Pancreas (tissue), 10 donors: ENCODE results near the gene SEC23B. TPM values are rescaled to one million over a fixed set of nuclear protein-coding genes. Genes with fewer than 3 reads are reported as not detected.

ENCODE experiments used
- ATAC-seq, 4 donors: fragments of 200-7000 bp; cut with Tn5 transposase; one replicate each; pipeline versions ENCODE4 v1.8.0 to v1.9.1; 2020; ENCODE audit warnings: mild to moderate bottlenecking in 4 of 4, moderate library complexity in 4 of 4
- DNase-seq, 6 donors: peaks; one replicate each; pipeline ENCODE4 v3.0.0-alpha.2; 2020
- FAIRE-seq: peaks from 2 replicates; lab custom pipeline; 2012; peaks lifted over from hg19 to GRCh38; lab: Jason Lieb, UNC
- H3K27ac ChIP-seq, 4 donors: fragments of 200-600 bp; sonication (generic); 1 replicate in 3 of 4; 2 replicates in 1 of 4; pipeline versions ENCODE4 v1.5.0 to v1.8.0; 2020
- H3K27me3 ChIP-seq, 4 donors: fragments of 200-600 bp; one replicate each; pipeline ENCODE4 v1.8.0; 2021
- H3K36me3 ChIP-seq, 3 donors: fragments of 200-600 bp; sonication (generic) in 1 of 3; one replicate each; pipeline versions ENCODE4 v1.5.0 to v1.8.0; 2020 to 2021
- H3K4me1 ChIP-seq, 3 donors: fragments of 200-600 bp; one replicate each; pipeline ENCODE4 v1.8.0; 2021
- H3K4me3 ChIP-seq, 4 donors: fragments of 200-600 bp; sonication (generic) in 2 of 4; one replicate each; pipeline versions ENCODE4 v1.5.0 to v1.8.0; 2020 to 2021
- H3K9me3 ChIP-seq, 4 donors: fragments of 200-600 bp; one replicate each; pipeline ENCODE4 v1.8.0; 2021
- CTCF ChIP-seq, 4 donors: fragments of 200-600 bp; sonication (generic) in 3 of 4; IDR thresholded peaks; one replicate each; pipeline versions ENCODE4 v1.5.0 to v1.8.0; 2021; ENCODE audit warnings: antibody characterized with exemption in 4 of 4
- WGBS, 2 donors: extraction: QIAGEN DNeasy Blood & Tissue Kit; methylation state at CpG; one replicate each; pipeline ENCODE4 v1.1.7; 2013; 5-methylcytosine and 5-hydroxymethylcytosine counted together
- intact Hi-C, 3 donors: fragments of 100-400 bp; cut with DNase I; formaldehyde crosslinking; loops; one replicate each; pipeline versions ENCODE4 v1.11.1 to v1.14.2; 2022
- polyA plus RNA-seq, 2 donors: library from polyadenylated mRNA; stranded (reverse); fragments of 200-250 nt; gene quantifications; one replicate each; pipeline ENCODE4 v1.2.3, GENCODE V29; 2013
- total RNA-seq, 6 donors: library from RNA; stranded (reverse); fragmentation: NEBNext Ultra II Directional in 4 of 6; extraction: Animal tissue kit (Norgen Biotek cat#: 25700) in 4 of 6; gene quantifications; one replicate each; pipeline versions ENCODE4 v1.2.1 to v1.2.4, GENCODE V29; 2021 to 2023
- donor health status: healthy with polysubstance abuse.
- donor health status: DM: no; HTN: no; CAD: no; lungs with moderate emphysema.
- donor health status: DM: no; HTN: no; CAD: no.
- donor health status: control.
- donor health status: control.
- donor health status: Bipolar disorder and iron deficiency.
- donor health status: DM: yes; HTN: yes; CAD: no.
- donor health status: DM: no; HTN: no; CAD: no.
- donor health status: DM: no; HTN: no; CAD: no.
- donor health status: DM: yes; HTN: yes; CAD: no.

The SEC23B gene
- total and polyA plus RNA-seq, 8 donors, result 10.1 to 55.8 (median 45.6) TPM

- Histone ChIP-seq H3K9me3 (no peaks in the 10 kb centered on the region), H3K27me3 (no peaks in the 10 kb centered on the region), H3K4me1 (no peaks in the 10 kb centered on the region), H3K27ac (no peak overlapping the region), H3K4me3 (no peak overlapping the region), H3K36me3 (no peaks in the 10 kb centered on the region)
- no peak for TF ChIP-seq CTCF (IDR thresholded peaks at IDR 0.05)
- DNase-seq (no peak), FAIRE-seq (no peak), ATAC-seq (peak in 1 of 4 donors; percentile 11)
- 68 to 71% methylated on average over 6 of the region's 6 CpGs for WGBS, 2 donors
- intact Hi-C loops, result no loop called here
Measured at GRCh38 chr20:18577942-18578341, 70.2 kb downstream of the SEC23B start.

- no peak overlapping the region for H3K4me3 ChIP-seq
- no peak overlapping the region for H3K27ac ChIP-seq
- FAIRE-seq, result no peak
- ATAC-seq, result no peak
- DNase-seq, result no peak
- TF ChIP-seq CTCF (IDR thresholded peaks at IDR 0.05), result no peak
- intact Hi-C loops, result no loop called here
- H3K9me3 ChIP-seq, result no peaks in the 10 kb centered on the region
- WGBS, 2 donors, result 54 to 56% methylated on average over 6 of the region's 6 CpGs
- no peaks in the 10 kb centered on the region for H3K27me3 ChIP-seq
- no peaks in the 10 kb centered on the region for H3K36me3 ChIP-seq
- H3K4me1 ChIP-seq, result no peaks in the 10 kb centered on the region
Measured at GRCh38 chr20:18578581-18578980, 70.8 kb downstream of the SEC23B start.

- no peak overlapping the region for H3K4me3 ChIP-seq
- H3K27me3 ChIP-seq, result no peaks in the 10 kb centered on the region
- 78 to 85% methylated on average over 4 of the region's 4 CpGs for WGBS, 2 donors
- H3K27ac ChIP-seq, result no peak overlapping the region
- no peak for TF ChIP-seq CTCF (IDR thresholded peaks at IDR 0.05)
- H3K4me1 ChIP-seq, result no peaks in the 10 kb centered on the region
- intact Hi-C loops, result no loop called here
- ATAC-seq, result no peak
- no peak for DNase-seq
- FAIRE-seq, result no peak
- no peaks in the 10 kb centered on the region for H3K36me3 ChIP-seq
- H3K9me3 ChIP-seq, result no peaks in the 10 kb centered on the region
Measured at GRCh38 chr20:18580012-18580411, 72.3 kb downstream of the SEC23B start.

- no peak for TF ChIP-seq CTCF (IDR thresholded peaks at IDR 0.05)
- no peaks in the 10 kb centered on the region for H3K4me1 ChIP-seq
- H3K27me3 ChIP-seq, result no peaks in the 10 kb centered on the region
- ATAC-seq, result no peak
- DNase-seq, result no peak
- H3K9me3 ChIP-seq, result no peaks in the 10 kb centered on the region
- H3K27ac ChIP-seq, result no peak overlapping the region
- intact Hi-C loops, result no loop called here
- FAIRE-seq, result no peak
- WGBS, 2 donors, result 78% methylated on average over 2 of the region's 2 CpGs
- no peaks in the 10 kb centered on the region for H3K36me3 ChIP-seq
- H3K4me3 ChIP-seq, result no peak overlapping the region
Measured at GRCh38 chr20:18585134-18585533, 77.4 kb downstream of the SEC23B start.

- ATAC-seq, result peak; percentile 95 to 99 (median 98)
- WGBS, 2 donors, result 1% methylated on average over 59 to 88 of the region's 88 CpGs
- intact Hi-C loops, result no loop called here
Measured at GRCh38 chr20:18587665-18588573, 80.2 kb downstream of the SEC23B start, which contains the start of gene DTD1. Gene DTD1, plus strand, starts transcription at chr20:18588054. Its CDS starts 19 bp downstream, at chr20:18588073.

More at GRCh38 chr20:18587665-18588573, 80.2 kb downstream of the SEC23B start, which contains the start of gene DTD1:
- DNase-seq, result peak; percentile 89 to 98 (median 95)
- Histone ChIP-seq H3K27me3 (no peaks in the 10 kb centered on the region), H3K4me1 (no peaks in the 10 kb centered on the region), H3K36me3 (no peaks in the 10 kb centered on the region), H3K9me3 (no peaks in the 10 kb centered on the region), H3K27ac (peak within 1 kb of the TSS; percentile 17 to 69 (median 44)), H3K4me3 (peak within 1 kb of the TSS; percentile 62 to 98 (median 90))
- TF ChIP-seq CTCF (IDR thresholded peaks at IDR 0.05), result peak; percentile 55 to 70 (median 66)
- FAIRE-seq, result no peak
